NT2/D1 (cell line): ENCODE data around the gene HS6ST3.

ENCODE experiments used
- SUZ12 ChIP-seq: IDR thresholded peaks from 2 replicates; pipeline ENCODE4 v1.6.1; 2011; ENCODE audit not compliant: insufficient read length, insufficient read depth; ENCODE audit errors: extremely low read depth
- YY1 ChIP-seq: IDR thresholded peaks from 2 replicates; pipeline ENCODE4 v1.6.1; 2011; ENCODE audit not compliant: insufficient read length, insufficient read depth
- ZNF274 ChIP-seq: IDR thresholded peaks from 2 replicates; pipeline ENCODE4 v1.6.1; 2011; ENCODE audit warnings: mild to moderate bottlenecking, low read depth, low read length

GRCh38 chr13:96749825-96750224, 659.9 kb downstream of the HS6ST3 start:
- TF ChIP-seq YY1 = no peak
- no peak for TF ChIP-seq ZNF274
- no peak for TF ChIP-seq SUZ12
